ENCODE data around the gene DCLK3.
A peak's percentile ranks its signal among the peaks of the same experiment; 100 is the strongest.

DCLK3 gene

GRCh38 chr3:36696799-36697198, 67.6 kb downstream of the DCLK3 start:
- no peak overlapping the region for H2BK12ac ChIP-seq (ENCODE audit: low read length)
- no peaks in the 10 kb centered on the region for H3K9me3 ChIP-seq (ENCODE audit: insufficient read depth, low read depth, low read length)

GRCh38 chr3:36695769-36696137, 68.6 kb downstream of the DCLK3 start:
- no peak overlapping the region for H3K23ac ChIP-seq (ENCODE audit: low read length)
- no peak overlapping the region for H4K8ac ChIP-seq (ENCODE audit: low read depth, low read length)
- H2BK5ac ChIP-seq (ENCODE audit: low read depth, low read length, poor library complexity) = no peak overlapping the region
- no peak overlapping the region for H3K4me2 ChIP-seq (ENCODE audit: low read length)
- H3K27ac ChIP-seq (ENCODE audit: low read depth, low read length) = no peak overlapping the region
- H3K18ac ChIP-seq (ENCODE audit: low read length) = no peak overlapping the region
- no peak overlapping the region for H2AFZ ChIP-seq (ENCODE audit: insufficient read depth, low read length, poor library complexity)
- no peak overlapping the region for H2BK12ac ChIP-seq (ENCODE audit: low read length)
- peaks cover 0 to 3% of the 10 kb centered on the region in 2 experiments for H3K4me1 ChIP-seq (ENCODE audit: control insufficient read depth in 1 of 2, insufficient read depth in 2 of 2, low read length in 2 of 2)
- no peaks in the 10 kb centered on the region for H3K79me1 ChIP-seq (ENCODE audit: low read length)
- H2AK5ac ChIP-seq (ENCODE audit: low read length) = no peak overlapping the region
- no peak overlapping the region for H3K4me3 ChIP-seq (ENCODE audit: low read depth, low read length)
- no peak overlapping the region for H3K14ac ChIP-seq (ENCODE audit: low read length)
- WGBS (ENCODE audit: extremely low coverage, insufficient coverage, insufficient read length) = no CpG with 5 or more reads among the region's 2 CpGs
- H3K79me2 ChIP-seq (ENCODE audit: control insufficient read depth, insufficient read depth, low read length, poor library complexity) = no peaks in the 10 kb centered on the region
- H4K12ac ChIP-seq (ENCODE audit: low read depth, low read length) = no peak overlapping the region
- H3K27me3 ChIP-seq (ENCODE audit: insufficient read depth, low read length) = no peaks in the 10 kb centered on the region
- H3K36me3 ChIP-seq (ENCODE audit: control insufficient read depth in 1 of 2, insufficient read depth in 2 of 2, low read length in 2 of 2) = no peaks in the 10 kb centered on the region
- H3K9ac ChIP-seq (ENCODE audit: low read length) = no peak overlapping the region
- DNase-seq = peak in 1 of 2 donors; percentile 10
- peaks cover 1% of the 10 kb centered on the region for H3K9me3 ChIP-seq (ENCODE audit: insufficient read depth, low read depth, low read length)
- no peak overlapping the region for H2BK120ac ChIP-seq (ENCODE audit: insufficient read depth, low read length, poor library complexity)
- no peak overlapping the region for H4K91ac ChIP-seq (ENCODE audit: low read depth, low read length)
- no peak overlapping the region for H3K4ac ChIP-seq (ENCODE audit: low read depth, low read length)

More at GRCh38 chr3:36696799-36697198, 67.6 kb downstream of the DCLK3 start:
- no peaks in the 10 kb centered on the region for H3K36me3 ChIP-seq (ENCODE audit: control insufficient read depth in 1 of 2, insufficient read depth in 2 of 2, low read length in 2 of 2)
- no peak overlapping the region for H3K9ac ChIP-seq (ENCODE audit: low read length)
- H4K8ac ChIP-seq (ENCODE audit: low read depth, low read length) = no peak overlapping the region
- H3K23ac ChIP-seq (ENCODE audit: low read length) = no peak overlapping the region
- H3K4me1 ChIP-seq (ENCODE audit: control insufficient read depth in 1 of 2, insufficient read depth in 2 of 2, low read length in 2 of 2) = peaks cover 0 to 3% of the 10 kb centered on the region in 2 experiments
- H3K18ac ChIP-seq (ENCODE audit: low read length) = no peak overlapping the region
- no peaks in the 10 kb centered on the region for H3K79me1 ChIP-seq (ENCODE audit: low read length)
- no peak overlapping the region for H3K4me2 ChIP-seq (ENCODE audit: low read length)
- H4K12ac ChIP-seq (ENCODE audit: low read depth, low read length) = no peak overlapping the region
- H3K27me3 ChIP-seq (ENCODE audit: insufficient read depth, low read length) = no peaks in the 10 kb centered on the region
- no peaks in the 10 kb centered on the region for H3K79me2 ChIP-seq (ENCODE audit: control insufficient read depth, insufficient read depth, low read length, poor library complexity)
- H4K91ac ChIP-seq (ENCODE audit: low read depth, low read length) = no peak overlapping the region
- H3K4me3 ChIP-seq (ENCODE audit: low read depth, low read length) = no peak overlapping the region
- no peak for DNase-seq
- no peak overlapping the region for H3K27ac ChIP-seq (ENCODE audit: low read depth, low read length)
- H2BK120ac ChIP-seq (ENCODE audit: insufficient read depth, low read length, poor library complexity) = no peak overlapping the region
- no peak overlapping the region for H2AK5ac ChIP-seq (ENCODE audit: low read length)
- no peak overlapping the region for H2AFZ ChIP-seq (ENCODE audit: insufficient read depth, low read length, poor library complexity)
- no peak overlapping the region for H2BK5ac ChIP-seq (ENCODE audit: low read depth, low read length, poor library complexity)
- H3K14ac ChIP-seq (ENCODE audit: low read length) = no peak overlapping the region
- no CpG with 5 or more reads among the region's 2 CpGs for WGBS (ENCODE audit: extremely low coverage, insufficient coverage, insufficient read length)
- no peak overlapping the region for H3K4ac ChIP-seq (ENCODE audit: low read depth, low read length)

GRCh38 chr3:36695113-36695768, 69.1 kb downstream of the DCLK3 start:
- no peak overlapping the region for H4K8ac ChIP-seq (ENCODE audit: low read depth, low read length)
- H3K9ac ChIP-seq (ENCODE audit: low read length) = no peak overlapping the region
- H3K14ac ChIP-seq (ENCODE audit: low read length) = no peak overlapping the region
- H2BK12ac ChIP-seq (ENCODE audit: low read length) = no peak overlapping the region
- H3K36me3 ChIP-seq (ENCODE audit: control insufficient read depth in 1 of 2, insufficient read depth in 2 of 2, low read length in 2 of 2) = no peaks in the 10 kb centered on the region
- H2BK5ac ChIP-seq (ENCODE audit: low read depth, low read length, poor library complexity) = no peak overlapping the region
- H3K4ac ChIP-seq (ENCODE audit: low read depth, low read length) = no peak overlapping the region
- H2AFZ ChIP-seq (ENCODE audit: insufficient read depth, low read length, poor library complexity) = no peak overlapping the region
- no peak overlapping the region for H2BK120ac ChIP-seq (ENCODE audit: insufficient read depth, low read length, poor library complexity)
- no peak overlapping the region for H4K12ac ChIP-seq (ENCODE audit: low read depth, low read length)
- H3K4me3 ChIP-seq (ENCODE audit: low read depth, low read length) = no peak overlapping the region
- H3K4me2 ChIP-seq (ENCODE audit: low read length) = no peak overlapping the region
- H3K79me1 ChIP-seq (ENCODE audit: low read length) = no peaks in the 10 kb centered on the region
- DNase-seq = no peak
- no peaks in the 10 kb centered on the region for H3K27me3 ChIP-seq (ENCODE audit: insufficient read depth, low read length)
- H4K91ac ChIP-seq (ENCODE audit: low read depth, low read length) = no peak overlapping the region
- no peak overlapping the region for H3K23ac ChIP-seq (ENCODE audit: low read length)
- H3K9me3 ChIP-seq (ENCODE audit: insufficient read depth, low read depth, low read length) = peaks cover 1% of the 10 kb centered on the region
- H3K79me2 ChIP-seq (ENCODE audit: control insufficient read depth, insufficient read depth, low read length, poor library complexity) = no peaks in the 10 kb centered on the region
- WGBS (ENCODE audit: extremely low coverage, insufficient coverage, insufficient read length) = no CpG with 5 or more reads among the region's 3 CpGs
- peaks cover 0 to 3% of the 10 kb centered on the region in 2 experiments for H3K4me1 ChIP-seq (ENCODE audit: control insufficient read depth in 1 of 2, insufficient read depth in 2 of 2, low read length in 2 of 2)
- no peak overlapping the region for H3K18ac ChIP-seq (ENCODE audit: low read length)
- H2AK5ac ChIP-seq (ENCODE audit: low read length) = no peak overlapping the region
- H3K27ac ChIP-seq (ENCODE audit: low read depth, low read length) = no peak overlapping the region

GRCh38 chr3:36693670-36694069, 70.7 kb downstream of the DCLK3 start:
- Histone ChIP-seq H3K4me2 (ENCODE audit: low read length) (no peak overlapping the region), H3K4me1 (ENCODE audit: control insufficient read depth in 1 of 2, insufficient read depth in 2 of 2, low read length in 2 of 2) (peaks cover 0 to 3% of the 10 kb centered on the region in 2 experiments), H2BK120ac (ENCODE audit: insufficient read depth, low read length, poor library complexity) (no peak overlapping the region), H4K12ac (ENCODE audit: low read depth, low read length) (no peak overlapping the region), H3K79me2 (ENCODE audit: control insufficient read depth, insufficient read depth, low read length, poor library complexity) (no peaks in the 10 kb centered on the region), H3K4me3 (ENCODE audit: low read depth, low read length) (no peak overlapping the region), H2BK5ac (ENCODE audit: low read depth, low read length, poor library complexity) (no peak overlapping the region), H3K23ac (ENCODE audit: low read length) (no peak overlapping the region), H3K27ac (ENCODE audit: low read depth, low read length) (no peak overlapping the region), H3K18ac (ENCODE audit: low read length) (no peak overlapping the region), H3K9ac (ENCODE audit: low read length) (no peak overlapping the region), H4K8ac (ENCODE audit: low read depth, low read length) (no peak overlapping the region), H3K27me3 (ENCODE audit: insufficient read depth, low read length) (no peaks in the 10 kb centered on the region), H2BK12ac (ENCODE audit: low read length) (no peak overlapping the region), H4K91ac (ENCODE audit: low read depth, low read length) (no peak overlapping the region), H3K4ac (ENCODE audit: low read depth, low read length) (no peak overlapping the region), H3K36me3 (ENCODE audit: control insufficient read depth in 1 of 2, insufficient read depth in 2 of 2, low read length in 2 of 2) (no peaks in the 10 kb centered on the region), H3K9me3 (ENCODE audit: insufficient read depth, low read depth, low read length) (peaks cover 1% of the 10 kb centered on the region), H2AFZ (ENCODE audit: insufficient read depth, low read length, poor library complexity) (no peak overlapping the region), H3K79me1 (ENCODE audit: low read length) (no peaks in the 10 kb centered on the region), H3K14ac (ENCODE audit: low read length) (no peak overlapping the region), H2AK5ac (ENCODE audit: low read length) (no peak overlapping the region)
- WGBS (ENCODE audit: extremely low coverage, insufficient coverage, insufficient read length) = no CpG with 5 or more reads among the region's 4 CpGs
- DNase-seq = no peak

All from trophoblast cell (in vitro differentiated cells and primary cell).